GM18520 (cell line): ENCODE data around the gene GRIA2.

Experiments used
- ATAC-seq: cut with Tn5 transposase; IDR thresholded peaks from one replicate; pipeline ENCODE4 v1.9.1; 2021; ENCODE audit not compliant: unreplicated experiment

The GRIA2 gene

GRCh38 chr4:157363360-157363759 lies 142.8 kb downstream of the GRIA2 start:
- ATAC-seq = no peak

- no peak for ATAC-seq
Measured at GRCh38 chr4:157372154-157372553, 151.6 kb downstream of the GRIA2 start.

GRCh38 chr4:157372567-157372966 lies 152.0 kb downstream of the GRIA2 start:
- ATAC-seq = no peak

GRCh38 chr4:157389741-157390140 lies 169.2 kb downstream of the GRIA2 start:
- no peak for ATAC-seq

GRCh38 chr4:157405070-157405469 lies 184.5 kb downstream of the GRIA2 start:
- ATAC-seq = no peak
